Measurements from ENCODE around the gene SHMT1. TPM values are rescaled to one million over a fixed set of nuclear protein-coding genes. Genes with fewer than 3 reads are reported as not detected.
"Not testable (repeated sequence)": the region's sequence is repeated elsewhere in the genome, so short reads cannot be mapped to it uniquely, and the experiment has no call there.

Gene SHMT1
- total RNA-seq, 2 experiments from 2014 or later, result 5.6 to 7.1 TPM

DNA sequence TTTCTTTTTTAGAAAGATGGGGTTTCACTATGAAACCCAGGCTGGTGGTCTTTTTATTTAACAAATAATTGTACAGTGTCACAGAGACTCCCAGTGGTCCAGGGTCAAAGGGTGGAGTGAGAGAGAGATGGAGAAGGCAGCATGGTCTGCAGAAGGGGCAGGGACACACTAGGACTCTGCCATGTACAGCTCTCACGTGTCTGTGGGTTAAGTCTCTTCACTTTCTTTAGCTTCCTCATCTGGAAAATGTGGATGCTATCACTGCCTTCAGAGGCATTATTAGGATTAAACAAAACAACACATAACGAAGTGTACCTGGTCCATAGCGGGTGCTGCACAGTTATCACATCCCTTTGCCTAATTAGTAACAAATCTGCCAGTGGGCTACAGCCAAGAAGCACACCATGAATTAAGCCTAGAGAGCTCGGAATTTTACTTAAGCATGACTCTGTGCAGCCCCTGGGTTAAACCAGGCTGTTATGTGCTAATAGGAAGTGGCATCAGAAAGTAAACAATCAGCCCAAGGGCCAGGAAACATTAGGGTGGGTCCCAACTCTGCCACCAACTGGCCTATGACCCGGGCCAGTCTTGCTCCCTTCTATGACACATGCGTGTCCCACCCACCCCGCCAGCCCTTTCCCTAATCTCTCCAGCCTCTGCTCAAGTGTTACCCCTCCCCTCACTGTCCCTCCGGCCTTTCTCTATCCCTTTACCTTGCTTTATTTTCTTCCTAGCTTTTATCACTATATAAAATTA, 62.4 kb downstream of the SHMT1 start:
- H3K27me3 ChIP-seq (ENCODE audit: control insufficient read depth in 1 of 2, insufficient read depth in 2 of 2, low read length in 2 of 2), result no peaks in the 10 kb centered on the region
- no peaks in the 10 kb centered on the region for H3K9me3 ChIP-seq (ENCODE audit: control insufficient read depth in 1 of 2, insufficient read depth in 1 of 2, low read length in 2 of 2)
- no peak for ATAC-seq (ENCODE audit: poor library complexity)
- DNase-seq, result no peak
- no peak overlapping the region for H3K27ac ChIP-seq (ENCODE audit: low read depth in 1 of 2, low read length in 2 of 2)
- Mint-ChIP-seq H3K27me3 (no peaks in the 10 kb centered on the region), H3K9me3 (no peaks in the 10 kb centered on the region), H3K36me3 (ENCODE audit: low read depth) (peaks cover 73% of the 10 kb centered on the region), H3K4me1 (ENCODE audit: low read depth) (no peaks in the 10 kb centered on the region), H3K4me3 (no peak overlapping the region), H3K27ac (no peak overlapping the region)
- TF ChIP-seq, protein P1, sequence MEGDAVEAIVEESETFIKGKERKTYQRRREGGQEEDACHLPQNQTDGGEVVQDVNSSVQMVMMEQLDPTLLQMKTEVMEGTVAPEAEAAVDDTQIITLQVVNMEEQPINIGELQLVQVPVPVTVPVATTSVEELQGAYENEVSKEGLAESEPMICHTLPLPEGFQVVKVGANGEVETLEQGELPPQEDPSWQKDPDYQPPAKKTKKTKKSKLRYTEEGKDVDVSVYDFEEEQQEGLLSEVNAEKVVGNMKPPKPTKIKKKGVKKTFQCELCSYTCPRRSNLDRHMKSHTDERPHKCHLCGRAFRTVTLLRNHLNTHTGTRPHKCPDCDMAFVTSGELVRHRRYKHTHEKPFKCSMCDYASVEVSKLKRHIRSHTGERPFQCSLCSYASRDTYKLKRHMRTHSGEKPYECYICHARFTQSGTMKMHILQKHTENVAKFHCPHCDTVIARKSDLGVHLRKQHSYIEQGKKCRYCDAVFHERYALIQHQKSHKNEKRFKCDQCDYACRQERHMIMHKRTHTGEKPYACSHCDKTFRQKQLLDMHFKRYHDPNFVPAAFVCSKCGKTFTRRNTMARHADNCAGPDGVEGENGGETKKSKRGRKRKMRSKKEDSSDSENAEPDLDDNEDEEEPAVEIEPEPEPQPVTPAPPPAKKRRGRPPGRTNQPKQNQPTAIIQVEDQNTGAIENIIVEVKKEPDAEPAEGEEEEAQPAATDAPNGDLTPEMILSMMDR (IDR thresholded peaks at IDR 0.05), result no peak
- CTCF ChIA-PET, result no interaction called here
- intact Hi-C loops (cut with DNase I, micrococcal nuclease), result no loop called here
- no peaks in the 10 kb centered on the region for H3K4me1 ChIP-seq (ENCODE audit: insufficient read depth, low read length)
- no peak overlapping the region for H3K4me3 ChIP-seq (ENCODE audit: low read length)
- H3K36me3 ChIP-seq (ENCODE audit: insufficient read depth, low read length), result peaks cover 62% of the 10 kb centered on the region
- POLR2A ChIA-PET, result no interaction called here

DNA sequence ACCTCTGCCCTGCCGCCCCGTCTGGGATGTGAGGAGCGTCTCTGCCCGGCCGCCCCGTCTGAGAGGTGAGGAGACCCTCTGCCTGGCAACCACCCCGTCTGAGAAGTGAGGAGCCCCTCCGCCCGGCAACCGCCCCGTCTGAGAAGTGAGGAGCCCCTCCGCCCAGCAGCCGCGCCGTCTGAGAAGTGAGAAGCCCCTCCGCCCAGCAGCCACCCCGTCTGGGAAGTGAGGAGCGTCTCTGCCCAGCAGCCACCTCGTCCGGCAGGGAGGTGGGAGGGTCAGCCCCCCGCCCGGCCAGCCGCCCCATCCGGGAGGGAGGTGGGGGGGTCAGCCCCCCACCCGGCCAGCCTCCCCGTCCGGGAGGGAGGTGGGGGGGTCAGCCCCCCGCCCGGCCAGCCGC, 65.3 kb downstream of the SHMT1 start:
- H3K27ac ChIP-seq (ENCODE audit: low read depth in 1 of 2, low read length in 2 of 2); H3K4me1 ChIP-seq (ENCODE audit: insufficient read depth, low read length); H3K27ac Mint-ChIP-seq; H3K9me3 Mint-ChIP-seq; H3K4me1 Mint-ChIP-seq (ENCODE audit: low read depth); H3K4me3 ChIP-seq (ENCODE audit: low read length); H3K9me3 ChIP-seq (ENCODE audit: control insufficient read depth in 1 of 2, insufficient read depth in 1 of 2, low read length in 2 of 2); DNase-seq; intact Hi-C loops (cut with DNase I, micrococcal nuclease); ATAC-seq (ENCODE audit: poor library complexity); H3K27me3 ChIP-seq (ENCODE audit: control insufficient read depth in 1 of 2, insufficient read depth in 2 of 2, low read length in 2 of 2); POLR2A ChIA-PET; CTCF ChIA-PET; H3K27me3 Mint-ChIP-seq; H3K4me3 Mint-ChIP-seq: not testable (repeated sequence)
- H3K36me3 ChIP-seq (ENCODE audit: insufficient read depth, low read length), result peaks cover 49% of the 10 kb centered on the region
- H3K36me3 Mint-ChIP-seq (ENCODE audit: low read depth), result peaks cover 70% of the 10 kb centered on the region

DNA sequence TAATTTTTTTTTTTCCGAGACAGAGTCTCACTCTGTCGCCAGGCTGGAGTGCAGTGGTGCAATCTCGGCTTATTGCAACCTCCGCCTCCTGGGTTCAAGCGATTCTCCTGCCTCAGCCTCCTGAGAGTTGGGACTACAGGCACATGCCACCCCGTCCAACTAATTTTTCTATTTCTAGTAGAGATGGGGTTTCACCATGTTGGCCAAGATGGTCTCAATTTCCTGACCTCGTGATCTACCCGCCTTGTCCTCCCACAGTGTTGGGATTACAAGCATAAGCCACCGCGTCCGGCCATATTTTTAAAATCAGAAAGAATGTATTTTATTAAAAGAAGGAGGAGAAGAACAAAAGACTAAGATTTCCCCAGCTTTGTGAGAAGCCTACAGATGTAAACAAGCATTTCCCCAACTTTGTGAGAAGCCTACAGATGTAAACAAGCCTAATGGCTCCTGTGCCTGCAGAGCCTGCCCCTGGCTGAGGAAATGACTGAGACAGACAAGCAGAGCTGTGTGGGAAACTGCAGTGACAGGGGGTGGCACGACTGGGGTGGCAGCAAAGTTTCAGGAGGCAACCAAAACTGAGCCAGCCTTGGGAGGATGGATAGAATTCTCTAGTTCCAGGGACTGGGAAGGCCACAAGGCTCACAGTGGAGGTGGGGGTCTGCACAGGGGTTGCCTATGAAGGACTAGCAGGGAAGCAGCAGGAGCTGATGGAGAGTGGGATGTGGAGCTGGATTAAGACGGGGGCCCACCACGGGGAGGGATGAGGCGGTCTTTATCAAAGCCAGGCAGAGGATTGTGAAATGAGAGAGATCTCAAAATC, 71.4 kb downstream of the SHMT1 start:
- intact Hi-C loops (cut with DNase I, micrococcal nuclease), result no loop called here
- no peak overlapping the region for H3K27ac Mint-ChIP-seq
- Histone ChIP-seq H3K9me3 (ENCODE audit: control insufficient read depth in 1 of 2, insufficient read depth in 1 of 2, low read length in 2 of 2) (no peaks in the 10 kb centered on the region), H3K27ac (ENCODE audit: low read depth in 1 of 2, low read length in 2 of 2) (no peak overlapping the region), H3K4me3 (ENCODE audit: low read length) (no peak overlapping the region), H3K27me3 (ENCODE audit: control insufficient read depth in 1 of 2, insufficient read depth in 2 of 2, low read length in 2 of 2) (no peaks in the 10 kb centered on the region), H3K4me1 (ENCODE audit: insufficient read depth, low read length) (no peaks in the 10 kb centered on the region), H3K36me3 (ENCODE audit: insufficient read depth, low read length) (peaks cover 57% of the 10 kb centered on the region)
- CTCF ChIA-PET, result no interaction called here
- no peaks in the 10 kb centered on the region for H3K4me1 Mint-ChIP-seq (ENCODE audit: low read depth)
- no peaks in the 10 kb centered on the region for H3K27me3 Mint-ChIP-seq
- peaks cover 82% of the 10 kb centered on the region for H3K36me3 Mint-ChIP-seq (ENCODE audit: low read depth)
- DNase-seq (no peak), ATAC-seq (ENCODE audit: poor library complexity) (no peak)
- H3K4me3 Mint-ChIP-seq, result no peak overlapping the region
- TF ChIP-seq, protein P1 (IDR thresholded peaks at IDR 0.05), result no peak
- H3K9me3 Mint-ChIP-seq, result no peaks in the 10 kb centered on the region
- POLR2A ChIA-PET, result no interaction called here

Data from CD4-positive, alpha-beta T cell (primary cell).